CMK (cell line): Measurements from ENCODE around the gene C13orf42.

Experiments used
- DNase-seq: peaks from one replicate; pipeline ENCODE4 v3.0.0-alpha.2; 2010; ENCODE audit warnings: low read depth

The C13orf42 gene

DNA sequence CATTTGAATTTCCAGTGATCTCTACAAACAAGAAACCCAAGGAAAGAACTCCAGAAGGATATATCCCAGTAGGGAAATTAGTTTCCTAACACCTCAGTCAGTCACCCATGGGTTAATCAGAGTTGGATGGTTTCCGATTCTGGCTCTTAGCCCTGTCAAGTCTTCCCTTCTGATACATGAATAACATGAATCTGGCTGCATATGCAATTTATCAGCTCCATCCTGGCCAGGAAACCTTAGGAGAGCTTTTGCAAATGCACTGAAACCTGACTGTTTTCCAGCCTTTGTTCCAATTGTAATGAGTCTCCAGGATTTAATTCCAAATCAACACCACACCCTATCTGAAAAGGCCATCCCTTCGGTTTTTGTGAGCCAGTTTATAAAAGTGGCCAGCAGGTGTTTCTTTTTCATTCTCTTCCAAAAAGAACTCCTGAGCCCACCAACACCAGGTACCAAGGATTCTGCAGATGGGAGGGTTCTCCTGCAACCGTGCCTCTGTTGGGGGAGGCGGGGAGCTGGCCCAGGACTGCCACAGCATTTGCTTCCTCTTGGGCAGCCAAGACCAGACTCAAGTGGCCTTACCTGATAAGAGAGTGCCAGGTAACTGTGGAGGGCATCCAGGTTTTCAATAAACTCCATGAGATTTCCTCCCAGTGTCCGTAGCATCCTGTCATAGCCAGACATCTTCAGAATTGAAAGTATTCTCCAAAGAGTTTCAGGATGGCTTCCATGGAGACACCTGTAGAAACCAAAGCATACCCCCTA lies 77.5 kb downstream of the C13orf42 start:
- no peak for DNase-seq

- DNase-seq = no peak
Observed at GRCh38 chr13:51032831-51033230, 78.2 kb downstream of the C13orf42 start.
